SKM-1 (cell line): ENCODE results near the gene EFCAB9.
A peak's percentile ranks its signal among the peaks of the same experiment; 100 is the strongest.

Experiments used
- DNase-seq: peaks from one replicate; lab custom pipeline; 2025; ENCODE audit not compliant: unreplicated experiment; lab: John Stamatoyannopoulos, UW

Gene EFCAB9

DNA sequence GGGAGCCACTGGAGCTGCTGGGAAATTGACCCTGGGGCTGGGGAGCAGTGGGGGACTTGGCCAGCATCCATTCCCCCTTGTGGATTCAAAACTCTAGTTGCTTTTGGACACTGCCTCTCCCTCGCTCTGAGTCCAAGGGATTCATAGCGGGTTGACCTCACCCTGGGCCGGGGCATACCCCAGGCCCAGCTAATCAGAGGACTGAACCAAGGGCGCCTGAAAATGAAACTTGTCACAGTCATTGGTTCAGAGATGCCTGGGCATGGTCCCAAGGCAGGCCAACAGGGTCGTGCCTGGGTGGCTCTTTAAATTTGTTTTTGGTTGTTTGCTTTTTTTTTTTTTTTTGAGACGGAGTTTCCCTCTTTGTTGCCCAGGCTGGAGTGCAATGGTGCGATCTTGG, 28.5 kb upstream of the EFCAB9 start:
- DNase-seq = no peak

DNA sequence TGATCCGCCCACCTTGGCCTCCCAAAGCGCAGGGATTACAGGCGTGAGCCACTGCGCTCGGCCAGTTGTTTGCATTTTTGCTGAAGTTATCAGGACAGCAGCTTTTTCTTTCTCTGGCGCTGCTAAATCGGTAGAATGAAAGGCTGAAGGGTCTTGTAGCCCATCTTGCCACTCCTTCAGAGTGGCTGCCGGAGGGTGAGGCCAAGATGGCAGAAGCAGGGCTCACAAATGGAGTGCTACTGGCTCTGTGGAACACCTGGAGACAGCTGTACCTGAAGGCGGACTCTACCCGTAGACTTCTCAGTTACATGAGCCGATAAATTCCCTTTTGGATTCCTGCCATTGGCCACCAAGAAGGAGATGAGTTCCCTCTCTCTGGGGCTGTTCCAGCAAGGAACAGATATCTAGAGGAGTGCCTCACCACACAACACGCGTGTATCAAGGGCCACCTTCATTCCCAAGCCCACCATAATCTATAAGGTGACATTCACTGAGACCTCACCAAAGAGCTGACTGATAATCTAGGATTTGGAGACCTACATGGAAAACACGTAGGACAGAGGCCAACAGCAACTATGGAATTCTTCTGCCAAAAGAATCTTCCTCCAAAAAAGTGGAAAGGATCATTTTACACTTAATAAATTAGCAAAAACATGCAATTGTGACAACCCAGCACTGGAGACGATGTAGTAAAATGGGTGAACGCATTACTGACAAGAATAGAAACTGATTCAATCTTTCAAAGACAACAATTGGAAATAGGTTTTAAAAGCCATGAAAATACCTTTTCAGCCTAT, 27.7 kb upstream of the EFCAB9 start:
- no peak for DNase-seq

DNA sequence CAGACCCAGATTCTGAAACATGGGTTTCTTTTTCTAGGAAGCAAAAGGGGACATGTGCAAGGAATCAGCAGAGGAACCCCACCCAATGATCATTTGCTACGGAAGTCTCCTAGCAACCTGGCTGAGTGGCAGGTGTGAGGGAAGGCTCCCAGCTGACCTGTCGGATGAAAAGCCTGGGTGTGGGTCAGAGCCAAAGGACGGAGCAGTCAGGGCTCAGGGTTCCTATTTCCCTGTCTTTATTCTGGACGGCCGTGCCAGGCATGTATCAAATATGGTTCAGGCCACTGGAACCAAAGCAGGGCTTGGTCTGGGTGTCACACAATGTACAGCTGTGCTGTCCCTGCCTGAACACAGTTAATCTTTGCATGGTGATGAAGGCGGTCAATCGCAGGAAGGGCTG, 26.1 kb upstream of the EFCAB9 start:
- no peak for DNase-seq

DNA sequence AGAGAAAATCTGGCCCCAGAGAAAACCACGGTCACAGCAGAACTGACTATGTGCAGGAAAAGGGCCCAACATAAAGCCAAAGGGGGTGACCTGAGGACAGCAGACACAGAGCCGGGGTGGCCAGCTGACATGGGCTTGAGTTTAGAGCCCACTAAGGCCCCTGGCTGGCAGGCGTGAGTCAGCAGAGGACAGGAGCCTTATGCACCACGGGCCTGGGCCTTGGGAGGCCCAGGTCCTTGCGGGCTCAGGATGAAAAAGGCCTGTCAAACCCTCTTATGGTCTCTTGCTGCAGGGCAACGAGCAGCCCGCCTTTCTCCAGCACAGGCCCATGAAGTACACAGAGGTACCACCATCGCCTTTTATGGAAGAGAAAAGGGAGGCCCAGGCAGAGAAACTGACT, 25.7 kb upstream of the EFCAB9 start:
- DNase-seq = no peak

DNA sequence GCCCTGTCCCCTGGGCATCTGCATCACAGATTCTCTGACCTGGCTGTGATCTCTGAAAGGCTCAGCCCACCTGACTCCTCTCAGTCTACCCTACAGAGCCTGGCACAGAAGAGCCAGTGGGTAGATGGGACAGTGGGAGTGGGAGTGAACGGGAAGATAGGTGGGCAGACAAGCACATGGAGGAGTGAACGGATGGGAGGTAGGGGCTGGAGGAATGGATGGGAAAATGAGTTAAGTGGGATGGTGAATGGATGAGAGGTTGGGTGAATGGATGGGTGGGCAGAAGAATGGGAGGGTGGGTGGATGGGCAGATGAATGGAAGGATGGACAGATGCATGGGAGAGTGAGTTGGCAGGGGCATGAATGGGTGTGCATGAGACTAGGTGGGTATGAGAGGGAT, 24.8 kb upstream of the EFCAB9 start:
- no peak for DNase-seq

DNA sequence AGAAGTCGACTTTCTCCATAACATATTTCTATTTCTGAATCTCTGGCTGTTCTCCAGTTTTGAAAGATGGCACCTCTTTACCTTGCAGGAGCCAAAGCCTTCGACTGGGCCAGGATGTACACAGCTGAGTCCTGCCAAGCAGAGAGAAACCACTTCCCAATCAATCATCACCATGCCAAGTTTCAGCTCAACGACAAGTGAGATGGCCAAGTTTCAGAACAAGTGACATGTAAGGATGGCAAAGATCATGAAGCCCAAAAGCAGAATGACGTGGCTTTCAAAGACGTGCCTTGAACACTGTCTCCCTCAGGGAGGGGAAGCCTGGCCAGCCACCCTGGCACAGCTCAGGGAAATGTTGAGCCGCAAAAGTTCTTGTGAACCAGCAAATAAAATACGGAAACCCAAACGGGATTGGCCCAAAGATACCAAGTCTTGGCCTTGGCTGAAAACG, 23.7 kb upstream of the EFCAB9 start:
- DNase-seq = no peak

DNA sequence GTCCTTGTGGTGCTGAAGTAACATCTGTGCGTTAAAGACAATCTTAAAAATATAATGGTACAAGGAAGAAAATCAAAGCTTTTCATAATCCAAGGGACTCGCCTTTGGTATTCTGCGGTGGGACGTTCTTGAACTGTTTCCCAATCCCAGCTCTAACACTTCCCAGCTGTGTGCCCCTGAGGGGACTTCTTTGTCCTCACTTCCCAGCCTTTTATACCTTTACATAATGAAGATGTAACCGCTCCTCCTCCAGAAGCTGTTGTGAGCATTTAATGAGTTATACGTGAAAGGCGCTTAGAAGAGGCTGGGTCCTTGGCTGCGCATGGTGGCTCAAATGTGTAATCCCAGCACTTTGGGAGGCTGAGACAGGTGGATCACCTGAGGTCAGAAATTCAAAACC, 22.9 kb upstream of the EFCAB9 start:
- DNase-seq = no peak

DNA sequence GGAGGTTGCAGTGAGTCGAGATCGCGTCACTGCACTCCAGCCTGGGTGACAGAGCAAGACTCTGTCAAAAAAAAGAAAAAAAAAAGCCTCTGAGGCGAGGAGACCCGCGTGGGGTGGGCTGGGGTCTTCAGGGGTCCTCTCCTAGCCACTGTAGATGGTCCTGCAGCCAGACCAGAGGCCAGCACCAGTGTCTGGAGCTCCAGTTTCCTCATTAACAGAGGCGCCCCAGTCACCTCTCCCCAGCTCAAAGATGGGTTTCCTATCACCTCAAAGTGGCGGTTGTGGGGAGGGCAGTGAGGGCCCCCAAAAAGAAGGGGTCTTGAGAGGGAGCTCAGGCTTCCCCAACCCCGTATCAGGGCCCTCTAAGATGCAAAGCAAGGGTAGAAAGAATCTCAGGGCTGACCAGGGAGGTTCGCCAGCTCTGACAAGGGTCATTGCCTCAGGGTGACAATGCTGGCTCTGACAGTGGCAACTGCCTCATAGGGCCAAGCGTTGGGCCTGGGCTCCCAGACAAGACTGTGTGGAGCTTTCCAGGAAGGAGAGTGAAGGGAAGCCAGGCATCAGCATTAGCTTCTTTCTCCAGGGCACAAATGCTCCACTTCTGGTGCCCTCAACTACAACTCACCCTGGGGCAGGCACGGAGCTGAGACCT, 20.9 kb upstream of the EFCAB9 start:
- DNase-seq = no peak

DNA sequence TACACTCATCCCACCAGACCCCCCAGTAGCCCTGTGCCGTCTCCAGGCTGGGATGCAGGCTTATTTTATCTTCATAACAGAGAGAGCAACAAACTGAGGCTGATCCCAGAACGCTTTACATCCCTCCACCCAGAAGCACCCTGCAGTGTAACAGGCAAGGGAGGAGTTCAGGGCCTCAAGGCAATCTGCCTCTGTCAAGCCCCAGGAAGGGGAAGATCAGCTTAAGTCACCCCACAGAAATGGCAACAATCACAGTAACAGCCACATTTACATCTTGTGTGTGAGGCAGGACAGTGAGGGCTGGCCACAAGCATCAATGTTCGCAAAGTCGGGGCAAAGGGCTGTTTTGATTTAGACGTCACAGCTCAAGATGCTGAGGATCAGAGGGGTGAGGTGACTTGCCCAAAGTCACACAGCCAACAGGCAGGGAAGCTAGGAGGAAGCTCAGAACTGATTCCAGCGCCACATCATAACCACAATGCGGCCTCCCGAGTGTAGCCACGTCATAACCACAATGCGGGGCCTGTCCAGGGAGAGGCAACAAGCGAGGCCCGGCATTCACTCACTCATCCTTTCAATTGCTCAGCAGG, 20.3 kb upstream of the EFCAB9 start:
- DNase-seq = peak; percentile 84

DNA sequence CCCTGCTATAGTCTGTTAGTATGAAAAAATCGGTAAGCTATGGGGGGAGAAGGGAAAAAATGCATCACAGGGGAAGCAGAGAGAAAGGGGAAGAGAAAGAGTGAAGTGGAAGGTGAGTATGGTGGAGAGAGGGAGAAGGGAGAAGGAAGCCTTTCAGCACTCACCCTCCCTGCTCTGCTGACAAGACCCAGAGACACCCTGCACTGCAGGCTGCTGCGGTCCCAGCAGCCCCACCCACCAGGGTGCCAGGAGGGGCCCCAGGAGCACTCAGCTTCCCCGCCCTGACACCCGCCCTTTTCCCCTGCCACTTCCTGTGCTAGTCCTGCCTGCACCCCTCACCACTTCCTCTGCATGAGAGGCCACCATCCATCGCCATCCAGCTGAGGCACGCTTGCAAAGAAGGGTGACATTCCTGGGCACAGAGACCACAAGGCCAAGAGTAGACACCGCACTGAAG, 18.7 kb upstream of the EFCAB9 start:
- DNase-seq = peak; percentile 95

DNA sequence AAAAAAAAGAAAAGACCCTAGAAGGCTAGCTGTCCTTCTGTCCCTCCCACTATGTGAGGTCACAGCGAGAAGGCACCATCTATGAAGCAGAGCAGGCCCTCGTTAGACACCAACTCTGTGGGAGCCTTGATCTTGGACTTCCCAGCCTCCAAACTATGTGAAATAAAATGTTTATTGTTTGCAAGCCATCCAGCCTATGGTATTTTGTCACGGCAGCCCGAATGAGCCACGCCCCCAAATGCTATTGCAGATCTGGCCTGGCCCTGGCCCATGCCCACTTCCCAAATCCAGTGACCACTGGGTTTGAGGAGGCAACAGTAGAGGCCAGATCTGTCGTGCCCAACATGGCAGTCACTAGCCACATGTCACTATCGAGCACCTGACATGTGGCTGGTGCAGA, 16.8 kb upstream of the EFCAB9 start:
- no peak for DNase-seq

DNA sequence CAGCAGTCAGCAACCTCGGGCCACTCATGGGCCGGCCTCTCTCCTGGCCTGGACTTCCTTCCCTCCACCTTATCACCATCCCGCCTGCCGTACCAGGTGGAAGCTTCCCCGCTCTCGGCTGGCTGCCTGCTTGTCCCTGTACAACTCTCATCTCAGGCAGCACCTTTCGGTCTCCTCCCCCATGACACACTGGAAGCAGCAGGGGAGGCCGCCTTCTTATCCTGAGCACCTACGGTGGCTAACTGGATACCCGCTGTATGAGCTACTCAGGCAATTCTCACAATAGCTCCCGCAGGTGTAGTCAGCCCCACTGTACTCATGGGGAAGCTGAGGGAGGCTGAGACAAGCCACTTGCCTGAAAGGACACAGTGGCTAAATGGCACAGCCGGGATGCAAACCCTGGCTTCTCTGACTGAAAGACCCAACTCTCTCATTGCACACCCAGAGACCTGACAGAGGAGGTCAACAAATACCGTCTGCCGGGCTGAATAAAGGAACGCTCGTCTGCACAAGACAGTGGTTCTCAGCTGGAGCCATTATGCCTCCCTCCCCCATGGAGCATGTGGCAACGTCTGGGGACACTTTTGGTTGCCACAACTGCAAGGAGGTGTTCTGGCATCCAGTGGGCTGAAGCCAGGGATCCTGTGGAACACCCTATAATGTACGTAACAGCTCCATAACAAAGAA, 15.5 kb upstream of the EFCAB9 start:
- DNase-seq = no peak

DNA sequence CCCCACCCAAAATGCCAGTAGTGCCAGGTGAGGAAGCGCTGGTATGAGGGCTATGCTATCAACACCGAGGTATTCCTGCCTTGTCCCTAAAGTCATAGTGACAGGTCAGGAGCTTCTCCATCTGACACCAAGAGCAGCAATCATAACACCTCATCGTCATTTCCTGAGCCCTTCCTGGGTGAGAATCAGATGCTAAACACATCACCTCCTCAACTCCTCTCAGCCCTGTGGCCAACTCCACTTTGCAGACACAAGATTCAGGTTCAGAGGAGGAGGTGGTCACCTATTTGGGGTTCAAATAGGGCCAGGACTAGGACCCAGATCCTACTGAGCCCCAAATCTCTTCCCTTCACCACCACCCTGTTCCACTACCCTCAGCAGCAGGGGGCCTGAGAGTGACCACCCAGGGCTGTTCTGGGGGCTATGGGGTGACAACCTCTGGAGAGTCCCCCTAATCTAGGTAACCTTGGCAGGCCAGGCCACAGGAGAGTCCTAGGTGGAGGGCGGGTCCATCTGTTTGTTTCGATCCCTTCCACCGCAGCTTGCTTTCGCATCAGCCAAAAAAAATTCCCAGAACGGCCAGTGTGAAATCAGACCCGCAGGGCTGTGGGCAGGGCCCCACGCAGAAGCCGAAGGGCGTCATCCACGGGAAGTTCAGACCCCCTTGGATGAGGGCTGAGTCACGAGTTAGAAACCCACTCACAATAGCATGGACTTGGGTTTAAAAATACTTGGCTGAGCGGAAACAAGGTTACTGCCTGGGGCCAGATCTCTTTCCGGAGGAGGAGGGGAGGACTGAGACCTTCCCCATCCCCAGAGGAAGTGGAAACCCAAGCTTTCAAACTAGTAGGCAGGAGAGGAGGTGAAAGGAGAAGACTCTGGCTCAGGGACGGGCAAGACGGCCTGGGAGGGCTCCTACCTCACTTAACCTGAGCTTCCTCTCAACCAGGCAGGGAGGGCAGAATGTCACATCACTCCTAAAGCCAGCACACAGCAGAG, 14.7 kb upstream of the EFCAB9 start:
- DNase-seq = peak; percentile 87

DNA sequence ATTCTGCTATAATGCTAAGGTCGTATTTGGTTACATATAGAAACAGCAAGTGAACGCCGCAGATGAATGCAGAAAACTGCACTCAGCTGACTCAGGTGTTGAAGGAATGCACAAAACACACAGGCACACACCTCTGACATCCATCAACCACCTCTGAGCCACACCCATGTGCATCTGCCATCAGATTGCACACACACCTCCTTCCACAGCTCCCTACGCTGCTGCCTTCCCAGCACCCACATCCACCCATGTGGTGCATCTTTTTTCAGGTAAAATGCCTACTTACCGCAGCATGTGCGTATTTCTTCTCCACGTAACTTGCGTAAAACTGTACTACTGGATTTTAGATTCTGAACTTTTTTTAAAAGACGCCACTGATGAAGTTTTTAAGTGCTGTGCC, 13.0 kb upstream of the EFCAB9 start:
- DNase-seq = no peak

DNA sequence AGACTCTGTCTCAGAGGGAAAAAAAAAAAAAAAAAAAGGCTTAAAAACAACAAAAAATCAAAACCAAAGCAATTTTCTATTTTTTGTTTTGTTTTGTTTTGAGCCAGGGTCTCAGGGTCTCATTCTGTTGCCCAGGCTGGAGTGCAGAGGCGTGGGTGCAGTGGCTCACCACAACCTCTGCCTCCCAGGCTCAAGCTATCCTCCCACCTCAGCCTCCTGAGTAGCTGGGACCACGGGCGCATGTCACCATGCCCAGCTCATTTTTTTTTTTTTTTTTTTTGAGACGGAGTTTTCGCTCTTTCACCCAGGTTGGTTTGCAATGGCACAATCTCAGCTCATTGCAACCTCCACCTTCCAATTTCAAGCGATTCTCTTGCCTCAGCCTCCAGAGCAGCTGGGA, 11.7 kb upstream of the EFCAB9 start:
- no peak for DNase-seq

DNA sequence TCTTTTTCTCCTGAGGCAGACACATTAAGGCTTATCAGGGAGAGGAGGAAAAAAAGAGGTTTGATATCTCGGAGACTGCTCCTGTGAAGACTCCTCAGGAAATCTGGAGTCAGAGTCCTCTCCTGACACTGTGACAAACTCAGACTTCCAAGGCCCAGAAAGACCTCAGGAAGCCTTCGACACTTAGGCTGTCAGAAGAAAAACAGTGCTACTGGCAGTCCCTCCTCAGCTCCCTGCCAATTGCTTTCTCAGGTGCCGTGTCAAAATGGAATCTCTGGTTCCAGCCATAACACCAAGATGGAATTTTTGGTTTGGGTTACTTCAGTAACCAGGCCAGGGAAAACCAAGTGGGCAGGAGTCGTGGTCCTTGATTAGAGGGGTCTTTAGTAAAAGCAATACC, 10.1 kb upstream of the EFCAB9 start:
- no peak for DNase-seq

DNA sequence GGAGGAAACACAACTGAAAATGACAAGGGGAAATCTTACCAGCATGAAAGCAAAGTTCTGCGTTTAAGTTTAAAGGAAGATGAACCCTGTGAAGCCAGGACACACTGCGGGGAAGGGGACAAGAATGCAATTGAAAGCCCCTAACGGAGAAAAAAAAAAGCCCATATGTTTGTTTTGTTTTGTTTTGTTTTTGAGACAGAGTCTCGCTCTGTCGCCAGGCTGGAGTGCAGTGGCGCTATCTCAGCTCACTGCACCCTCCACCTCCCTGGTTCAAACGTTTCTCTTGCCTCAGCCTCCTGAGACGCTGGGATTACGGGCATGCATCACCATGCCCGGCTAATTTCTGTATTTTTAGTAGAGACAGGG, 8.9 kb upstream of the EFCAB9 start:
- no peak for DNase-seq

DNA sequence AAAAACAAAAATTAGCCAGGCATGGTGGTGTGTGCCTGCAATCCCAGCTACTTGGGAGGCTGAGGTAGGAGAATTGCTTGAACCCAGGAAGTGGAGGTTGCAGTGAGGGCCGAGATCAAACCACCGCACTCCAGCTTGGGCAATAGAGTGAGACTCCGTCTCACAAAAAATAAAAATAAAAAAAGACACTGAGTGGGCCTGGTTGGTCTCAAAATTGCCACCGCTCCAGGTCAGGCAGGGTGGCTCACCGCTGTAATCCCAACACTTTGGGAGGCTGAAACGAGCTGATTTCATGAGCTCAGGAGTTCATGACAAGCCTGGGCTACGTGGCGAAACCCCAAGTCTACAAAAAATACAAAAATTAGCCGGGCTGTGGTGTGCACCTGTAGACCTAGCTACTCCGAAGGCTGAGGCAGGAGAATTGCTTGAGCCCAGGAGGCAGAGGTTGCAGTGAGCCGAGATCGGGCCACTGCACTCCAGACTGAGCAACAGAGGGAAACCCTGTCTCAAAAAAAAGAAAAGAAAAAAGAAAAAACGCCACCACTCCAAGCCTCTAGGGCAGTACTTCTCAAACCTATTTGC, 7.8 kb upstream of the EFCAB9 start:
- DNase-seq = no peak

DNA sequence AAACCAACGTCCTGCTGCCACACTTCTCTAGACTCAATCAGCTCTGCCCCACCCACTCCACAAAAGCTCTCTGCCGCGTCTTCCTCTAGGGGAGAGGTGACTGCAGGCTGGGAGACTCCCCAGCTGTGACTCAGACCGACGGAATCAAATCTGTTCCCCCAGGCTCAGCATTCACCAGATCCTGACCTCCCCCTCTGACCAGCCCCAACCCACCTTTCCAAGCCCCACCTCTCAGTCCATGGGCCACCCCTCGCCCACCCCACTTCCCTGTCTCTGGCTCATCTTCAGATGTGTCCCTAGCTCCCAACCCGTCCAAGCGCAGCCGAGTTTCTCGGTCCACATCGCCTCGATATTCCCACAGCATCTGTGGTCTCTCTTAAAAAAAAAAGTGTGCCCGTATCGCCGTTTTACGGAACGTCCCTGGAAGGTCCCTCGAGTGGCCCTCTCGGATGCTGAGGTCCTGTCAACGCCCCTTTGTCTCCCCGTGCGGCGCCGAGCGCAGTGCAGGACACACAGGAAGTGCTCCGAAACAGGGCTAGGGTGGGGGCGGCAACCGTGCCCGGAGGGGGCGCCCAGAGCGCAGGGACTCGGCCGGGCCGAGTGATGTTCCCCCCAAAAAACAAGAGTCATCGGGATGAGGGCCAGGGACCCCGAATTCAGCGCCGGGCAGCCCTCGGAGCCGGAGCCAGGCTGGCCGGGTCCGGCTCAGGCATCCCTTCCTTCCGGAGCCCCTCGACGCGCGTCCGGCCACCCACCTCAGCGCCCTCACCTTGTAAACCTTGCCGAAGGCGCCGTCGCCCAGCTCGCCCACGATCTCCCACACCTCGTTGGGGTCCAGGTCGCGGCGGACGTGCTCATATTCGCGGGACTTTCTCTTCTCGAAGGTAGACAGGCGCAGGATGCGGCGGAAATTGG, 6.6 kb upstream of the EFCAB9 start:
- DNase-seq = peak; percentile 72
